ENCODE data around the gene CD63.

The CD63 gene

DNA sequence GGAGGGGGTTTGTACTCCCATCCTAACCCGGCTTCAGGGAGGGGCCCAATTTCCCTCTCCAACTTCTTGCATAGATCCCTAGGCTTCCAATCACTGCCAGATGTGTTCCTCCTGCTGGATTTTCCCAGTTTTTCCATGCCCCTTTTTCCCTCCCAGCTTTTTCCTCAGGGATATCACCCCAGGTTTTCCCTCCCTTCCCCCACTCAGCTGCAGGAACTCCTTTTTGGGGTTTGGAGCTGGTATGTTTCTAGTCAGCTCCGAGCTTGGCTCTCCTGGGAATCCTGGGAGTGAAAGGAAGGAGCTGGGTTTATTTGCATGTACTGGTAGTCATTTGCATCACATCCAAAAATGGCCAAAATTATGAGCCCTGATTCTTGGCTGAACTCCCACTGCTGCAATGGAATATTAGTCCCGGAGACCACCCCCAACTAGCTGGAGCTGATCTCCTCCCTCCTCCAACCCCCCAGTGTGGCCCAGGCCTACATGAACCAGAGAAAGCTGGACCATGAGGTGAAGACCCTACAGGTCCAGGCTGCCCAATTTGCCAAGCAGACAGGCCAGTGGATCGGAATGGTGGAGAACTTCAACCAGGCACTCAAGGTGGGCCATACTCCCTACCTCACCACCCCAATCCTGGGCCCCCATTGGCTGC, 10.1 kb downstream of the CD63 start:
- ATAC-seq (no peak), DNase-seq (no peak)
- Mint-ChIP-seq H3K27me3 (no peaks in the 10 kb centered on the region), H3K9me3 (no peaks in the 10 kb centered on the region), H3K4me3 (no peak overlapping the region), H3K27ac (no peak overlapping the region), H3K4me1 (peaks cover 36% of the 10 kb centered on the region)

- ATAC-seq = no peak
- DNase-seq = no peak
- Mint-ChIP-seq H3K4me3 (peak overlapping the region in 1 of 2 donors; percentile 97), H3K4me1 (peaks cover 36% of the 10 kb centered on the region), H3K27ac (no peak overlapping the region), H3K9me3 (no peaks in the 10 kb centered on the region), H3K27me3 (no peaks in the 10 kb centered on the region)
These were observed 10.8 kb downstream of the CD63 start for GRCh38 chr12:55718015-55718414.

GRCh38 chr12:55717011-55718007, 11.5 kb downstream of the CD63 start:
- DNase-seq (no peak), ATAC-seq (peak; percentile 45)
- H3K9me3 Mint-ChIP-seq = no peaks in the 10 kb centered on the region
- H3K4me1 Mint-ChIP-seq = peaks cover 36% of the 10 kb centered on the region
- peak overlapping the region in 1 of 2 donors; percentile 92 for H3K27ac Mint-ChIP-seq
- peak overlapping the region; percentile 95 to 97 for H3K4me3 Mint-ChIP-seq
- no peaks in the 10 kb centered on the region for H3K27me3 Mint-ChIP-seq

DNA sequence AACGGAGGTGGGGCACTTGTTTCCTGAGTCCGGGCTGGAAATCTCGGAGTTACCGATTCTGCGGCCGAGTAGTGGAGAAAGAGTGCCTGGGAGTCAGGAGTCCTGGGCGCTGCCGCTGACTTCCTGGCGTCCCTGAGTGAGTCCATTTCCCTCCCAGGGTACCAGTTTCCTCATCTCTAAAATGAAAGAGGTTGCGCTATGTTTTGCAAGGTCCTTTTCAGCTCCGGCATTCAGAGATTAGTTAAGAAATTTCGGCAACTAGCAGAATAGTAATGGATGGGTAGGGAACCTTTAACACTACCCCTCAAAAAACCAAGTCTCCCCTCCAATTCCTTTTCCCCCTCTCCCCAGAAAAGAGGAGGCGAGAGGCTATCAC, 12.2 kb downstream of the CD63 start:
- Mint-ChIP-seq H3K27ac (peak overlapping the region; percentile 92 to 100), H3K27me3 (no peaks in the 10 kb centered on the region), H3K9me3 (no peaks in the 10 kb centered on the region), H3K4me1 (peaks cover 36% of the 10 kb centered on the region), H3K4me3 (peak overlapping the region; percentile 95 to 97)
- DNase-seq = no peak
- ATAC-seq = no peak

DNA sequence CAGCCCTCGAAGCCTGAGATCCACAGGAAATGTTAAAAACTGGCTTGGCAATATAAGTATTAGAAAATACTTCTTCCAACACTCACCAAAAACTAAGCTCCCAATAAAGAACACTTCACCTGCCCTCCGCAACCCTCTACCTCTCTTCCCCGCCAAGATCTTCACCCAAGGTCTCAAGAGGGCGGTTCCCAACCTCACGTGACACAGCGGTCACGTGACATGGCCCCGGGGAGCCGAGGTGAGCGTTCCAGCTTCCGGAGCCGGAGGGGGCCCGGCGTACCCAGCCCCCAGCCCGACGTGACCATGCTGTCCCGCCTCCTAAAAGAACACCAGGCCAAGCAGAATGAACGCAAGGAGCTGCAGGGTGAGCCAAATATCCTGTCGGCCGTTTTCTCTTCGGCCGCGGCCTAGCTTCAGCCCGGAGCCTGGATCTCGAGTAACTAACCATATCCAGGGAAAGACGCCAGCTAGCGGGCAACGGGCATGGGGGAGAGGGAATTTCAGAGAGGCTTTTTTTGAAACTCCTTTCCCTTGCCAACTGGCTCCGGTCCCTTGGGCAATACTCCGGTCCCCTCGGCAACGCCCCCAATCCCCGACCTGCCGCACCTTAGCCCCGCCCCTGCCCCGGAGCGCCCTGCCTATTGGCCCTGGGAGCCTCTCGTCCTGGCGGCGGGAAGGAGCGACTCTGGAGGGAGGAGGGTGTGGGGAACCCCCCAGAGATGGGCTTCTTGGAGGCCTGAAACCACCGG, 12.8 kb downstream of the CD63 start, which contains the start of gene BLOC1S1:
TSS of gene BLOC1S1 (plus strand) at position 214 of the 749 bp plus-strand sequence. CDS start at position 220, 6 bp downstream.
- H3K9me3 Mint-ChIP-seq = no peaks in the 10 kb centered on the region
- ATAC-seq = peak; percentile 93
- H3K4me3 Mint-ChIP-seq = peak within 1 kb of the TSS; percentile 95 to 97
- DNase-seq = peak; percentile 94 to 95
- peak within 1 kb of the TSS; percentile 92 to 100 for H3K27ac Mint-ChIP-seq
- no peaks in the 10 kb centered on the region for H3K27me3 Mint-ChIP-seq
- peaks cover 36% of the 10 kb centered on the region for H3K4me1 Mint-ChIP-seq

DNA sequence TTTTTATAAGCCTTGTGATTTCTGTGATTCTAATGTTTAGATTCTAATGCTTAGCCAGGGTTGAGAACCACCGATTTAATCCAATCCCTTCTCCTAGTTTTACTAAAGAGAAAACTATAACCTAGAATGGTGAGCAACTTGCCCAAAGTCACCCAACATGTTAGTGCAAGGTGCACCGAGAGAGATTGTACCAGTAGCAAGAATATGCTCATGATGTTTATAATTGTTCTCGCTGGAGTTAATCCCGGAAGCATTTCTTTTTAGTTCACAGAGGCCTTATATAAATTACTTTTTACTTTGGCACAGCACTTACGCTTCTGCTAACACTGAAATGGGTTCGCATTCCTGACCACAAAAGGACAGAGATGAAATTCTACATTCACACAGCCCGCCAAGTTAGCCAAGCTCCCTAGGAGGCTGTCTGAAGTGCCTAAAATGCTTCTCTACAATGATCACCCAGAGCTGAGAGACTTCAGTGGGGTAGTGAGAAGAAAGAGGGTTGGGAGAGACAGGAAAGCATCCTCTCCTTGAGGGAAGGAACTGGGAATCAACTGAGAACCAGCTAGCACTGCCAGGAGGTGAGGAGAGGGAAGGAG, 13.5 kb downstream of the CD63 start:
- DNase-seq (no peak), ATAC-seq (no peak)
- H3K27me3 Mint-ChIP-seq = no peaks in the 10 kb centered on the region
- H3K27ac Mint-ChIP-seq = peak overlapping the region; percentile 92 to 100
- peaks cover 36% of the 10 kb centered on the region for H3K4me1 Mint-ChIP-seq
- H3K4me3 Mint-ChIP-seq = peak overlapping the region; percentile 95 to 97
- no peaks in the 10 kb centered on the region for H3K9me3 Mint-ChIP-seq

- Mint-ChIP-seq H3K4me3 (no peak overlapping the region), H3K27me3 (peaks cover 15% of the 10 kb centered on the region)
These were observed 15.1 kb downstream of the CD63 start for GRCh38 chr12:55713721-55714120.

GRCh38 chr12:55712700-55713415, 16.0 kb downstream of the CD63 start:
- H3K4me1 Mint-ChIP-seq = peaks cover 33% of the 10 kb centered on the region
- H3K4me3 Mint-ChIP-seq = no peak overlapping the region
- no peak for ATAC-seq

More at GRCh38 chr12:55713721-55714120, 15.1 kb downstream of the CD63 start:
- no peak for DNase-seq
- Mint-ChIP-seq H3K4me1 (peaks cover 34% of the 10 kb centered on the region), H3K9me3 (no peaks in the 10 kb centered on the region), H3K27ac (no peak overlapping the region)
- ATAC-seq = no peak

GRCh38 chr12:55711786-55712553, 16.8 kb downstream of the CD63 start:
- H3K4me3 Mint-ChIP-seq = no peak overlapping the region
- no peaks in the 10 kb centered on the region for H3K9me3 Mint-ChIP-seq
- peaks cover 29% of the 10 kb centered on the region for H3K4me1 Mint-ChIP-seq
- H3K27me3 Mint-ChIP-seq = peaks cover 29% of the 10 kb centered on the region
- H3K27ac Mint-ChIP-seq = no peak overlapping the region
- DNase-seq = no peak
- no peak for ATAC-seq

More at GRCh38 chr12:55712700-55713415, 16.0 kb downstream of the CD63 start:
- Mint-ChIP-seq H3K27me3 (peaks cover 23% of the 10 kb centered on the region), H3K9me3 (no peaks in the 10 kb centered on the region), H3K27ac (no peak overlapping the region)
- no peak for DNase-seq

DNA sequence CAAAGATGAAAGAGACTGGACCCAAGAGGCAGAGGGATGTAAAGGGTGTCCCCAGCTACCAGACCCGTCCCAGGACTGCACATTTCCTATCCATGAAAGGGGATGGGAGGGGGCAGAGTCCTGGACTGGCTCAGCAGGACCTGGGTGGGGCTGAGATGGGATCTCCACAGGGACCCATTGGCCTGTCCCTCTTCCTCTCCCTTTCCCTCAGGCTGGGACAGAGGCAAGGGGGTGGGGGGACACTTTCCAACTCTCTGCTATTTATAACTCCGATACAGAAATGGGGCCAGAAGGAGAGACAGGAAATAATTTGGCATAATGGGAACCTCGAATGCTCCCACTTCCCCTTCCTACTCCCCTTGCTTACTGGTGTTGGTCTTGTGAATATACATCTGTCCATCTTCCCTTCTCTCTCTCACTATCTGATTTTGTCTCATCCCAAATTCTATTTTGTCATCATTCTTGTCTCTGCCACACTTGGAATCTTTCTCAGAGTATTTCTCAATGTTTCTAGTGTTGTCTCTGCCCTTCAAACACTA, 20.0 kb downstream of the CD63 start:
- Mint-ChIP-seq H3K27me3 (peaks cover 35% of the 10 kb centered on the region), H3K9me3 (no peaks in the 10 kb centered on the region), H3K27ac (peak overlapping the region in 1 of 2 donors; percentile 19), H3K4me3 (peak overlapping the region; percentile 78 to 81), H3K4me1 (peaks cover 19% of the 10 kb centered on the region)
- DNase-seq (no peak), ATAC-seq (no peak)

- H3K4me3 Mint-ChIP-seq = peak within 1 kb of the TSS; percentile 78 to 81
- no peaks in the 10 kb centered on the region for H3K9me3 Mint-ChIP-seq
- ATAC-seq (peak; percentile 74), DNase-seq (no peak)
- H3K4me1 Mint-ChIP-seq = peaks cover 19% of the 10 kb centered on the region
- peak within 1 kb of the TSS in 1 of 2 donors; percentile 19 for H3K27ac Mint-ChIP-seq
- peaks cover 35% of the 10 kb centered on the region for H3K27me3 Mint-ChIP-seq
These were observed 20.7 kb downstream of the CD63 start, which contains the start of gene ITGA7 for GRCh38 chr12:55707841-55708694. ITGA7 (minus strand) TSS chr12:55707904; CDS start chr12:55707682, 222 bp downstream.

DNA sequence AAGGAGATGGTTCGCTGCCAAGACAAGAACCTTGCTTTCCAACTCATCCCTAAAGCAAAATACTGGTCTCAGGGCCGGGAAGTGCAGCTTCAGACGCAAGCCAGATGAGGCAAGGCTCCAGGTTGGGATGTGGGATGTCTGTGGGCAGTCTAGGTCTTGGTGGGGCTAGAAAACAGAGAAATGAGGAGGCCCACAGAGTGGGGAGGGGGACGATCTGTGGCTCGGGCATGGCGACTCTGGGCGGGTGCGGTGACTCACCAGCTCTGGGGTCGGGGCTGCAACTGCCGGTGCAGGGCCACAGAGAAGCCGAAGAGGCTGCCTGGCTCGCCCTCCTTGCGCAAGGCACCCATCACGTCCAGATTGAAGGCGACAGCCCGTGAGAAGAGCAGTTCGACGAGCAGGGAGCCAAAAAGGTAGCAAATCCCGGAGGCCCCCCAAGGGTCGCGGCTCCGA, 21.6 kb downstream of the CD63 start:
- ATAC-seq (peak; percentile 46), DNase-seq (no peak)
- Mint-ChIP-seq H3K4me1 (peaks cover 19% of the 10 kb centered on the region), H3K4me3 (peak overlapping the region; percentile 72 to 78), H3K27me3 (peaks cover 35% of the 10 kb centered on the region), H3K9me3 (no peaks in the 10 kb centered on the region), H3K27ac (no peak overlapping the region)
